Hematopoietic multipotent progenitor cell treated with erythropoietin and hydrocortisone succinate and interleukin-3 and kit ligand, for 6 days (in vitro differentiated cells): Measurements from ENCODE around the gene CHMP2B.

Source experiments
- DNase-seq: peaks from one replicate; pipeline ENCODE4 v3.0.0-alpha.2; 2015

The CHMP2B gene

GRCh38 chr3:87227104-87227834, at the start of gene CHMP2B:
Gene CHMP2B (plus strand): TSS chr3:87227309. CDS start chr3:87227523, 214 bp downstream.
- peak; percentile 93 for DNase-seq

- no peak for DNase-seq
Measured at GRCh38 chr3:87179642-87180041, 47.5 kb upstream of the CHMP2B start.

- DNase-seq, result no peak
Measured at GRCh38 chr3:87181551-87181950, 45.6 kb upstream of the CHMP2B start.

GRCh38 chr3:87182023-87182422, 45.1 kb upstream of the CHMP2B start:
- DNase-seq, result no peak

GRCh38 chr3:87186608-87187159, 40.4 kb upstream of the CHMP2B start:
- no peak for DNase-seq

GRCh38 chr3:87191175-87191574, 35.9 kb upstream of the CHMP2B start:
- no peak for DNase-seq

GRCh38 chr3:87191641-87192040, 35.5 kb upstream of the CHMP2B start:
- no peak for DNase-seq

GRCh38 chr3:87196879-87197278, 30.2 kb upstream of the CHMP2B start:
- DNase-seq, result no peak

GRCh38 chr3:87197531-87197930, 29.6 kb upstream of the CHMP2B start:
- DNase-seq, result no peak

- DNase-seq, result no peak
Measured at GRCh38 chr3:87198774-87199173, 28.3 kb upstream of the CHMP2B start.

- no peak for DNase-seq
Measured at GRCh38 chr3:87199628-87200027, 27.5 kb upstream of the CHMP2B start.

- no peak for DNase-seq
Measured at GRCh38 chr3:87200060-87200647, 27.0 kb upstream of the CHMP2B start.

GRCh38 chr3:87201727-87202126, 25.4 kb upstream of the CHMP2B start:
- no peak for DNase-seq

- DNase-seq, result peak; percentile 20
Measured at GRCh38 chr3:87203809-87204208, 23.3 kb upstream of the CHMP2B start.

GRCh38 chr3:87206070-87206469, 21.0 kb upstream of the CHMP2B start:
- DNase-seq, result peak; percentile 34

GRCh38 chr3:87206635-87207034, 20.5 kb upstream of the CHMP2B start:
- DNase-seq, result no peak

- no peak for DNase-seq
Measured at GRCh38 chr3:87207460-87207859, 19.6 kb upstream of the CHMP2B start.

GRCh38 chr3:87209111-87209510, 18.0 kb upstream of the CHMP2B start:
- peak; percentile 68 for DNase-seq

- DNase-seq, result no peak
Measured at GRCh38 chr3:87218560-87218959, 8.5 kb upstream of the CHMP2B start.

GRCh38 chr3:87219611-87220010, 7.5 kb upstream of the CHMP2B start:
- DNase-seq, result no peak

- peak; percentile 20 for DNase-seq
Measured at GRCh38 chr3:87225659-87226058, 1.4 kb upstream of the CHMP2B start.

GRCh38 chr3:87227835-87228144, 681 bp downstream of the CHMP2B start:
- no peak for DNase-seq

- DNase-seq, result no peak
Measured at GRCh38 chr3:87228316-87228715, 1.2 kb downstream of the CHMP2B start.

- no peak for DNase-seq
Measured at GRCh38 chr3:87229113-87229512, 2.0 kb downstream of the CHMP2B start.

- no peak for DNase-seq
Measured at GRCh38 chr3:87233805-87234204, 6.7 kb downstream of the CHMP2B start.
